ENCODE data around the gene CLTCL1. TPM values are rescaled to one million over a fixed set of nuclear protein-coding genes. Genes with fewer than 3 reads are reported as not detected.

Gene CLTCL1
- total and polyA plus RNA-seq, 9 of the 15 experiments (the other 6 are each of a cell fraction or from before 2014, with no cell fraction given): 1.1 to 11.7 (median 5.0) TPM

GRCh38 chr22:19291580-19292457, at the start of gene CLTCL1 (continued):
- TF ChIP-seq ZNF592 (IDR thresholded peaks at IDR 0.05) (peak; percentile 70; the same call in 1 of the 2 replicates), SMAD4 (CRISPR knock-in tag; conservative IDR thresholded peaks at IDR 0.05) (peak; percentile 78), BMI1 (IDR thresholded peaks at IDR 0.05; ENCODE audit: low read length) (no peak), NFE2L1 (tag; IDR thresholded peaks at IDR 0.05; ENCODE audit: borderline replicate concordance, low read depth) (no peak), CREB3 (tag; conservative IDR thresholded peaks at IDR 0.05; ENCODE audit: low read depth) (no peak), STAT5A (IDR thresholded peaks at IDR 0.05; ENCODE audit: borderline replicate concordance, low read length) (no peak), HNRNPL (IDR thresholded peaks at IDR 0.05; ENCODE audit: low read depth, low read length) (peak; percentile 79; the same call in 1 of the 2 replicates), NEUROD1 (IDR thresholded peaks at IDR 0.05; ENCODE audit: borderline replicate concordance, low read depth, low read length, partially characterized antibody) (peak; percentile 80), PPARD (CRISPR knock-in tag; IDR thresholded peaks at IDR 0.05) (no peak), PHB (CRISPR knock-in tag; IDR thresholded peaks at IDR 0.05) (peak; percentile 93), MTA2 (IDR thresholded peaks at IDR 0.05; ENCODE audit: low read depth) (peak; percentile 36; the same call in 1 of the 2 replicates), ETV5 (CRISPR knock-in tag; IDR thresholded peaks at IDR 0.05; ENCODE audit: low read depth) (no peak), GTF2E2 (tag; IDR thresholded peaks at IDR 0.05) (no peak), RFX7 (CRISPR knock-in tag; IDR thresholded peaks at IDR 0.05) (peak; percentile 86; the same call in 1 of the 2 replicates), HCFC1 (IDR thresholded peaks at IDR 0.05; ENCODE audit: low read depth, low read length) (peak; percentile 43), CLOCK (CRISPR knock-in tag; IDR thresholded peaks at IDR 0.05; ENCODE audit: borderline replicate concordance) (no peak), KHSRP (IDR thresholded peaks at IDR 0.05) (no peak; the same call in 1 of the 2 replicates), MECOM (CRISPR knock-in tag; IDR thresholded peaks at IDR 0.05) (no peak; the same call in 1 of the 2 replicates), ZBTB7A (IDR thresholded peaks at IDR 0.05; ENCODE audit: borderline replicate concordance, control insufficient read depth, low read depth, low read length) (peak; percentile 97)
